ENCODE measurements around the gene PPARD. TPM values are rescaled to one million over a fixed set of nuclear protein-coding genes. Genes with fewer than 3 reads are reported as not detected.
A peak's percentile ranks its signal among the peaks of the same experiment; 100 is the strongest.

The PPARD gene
- total RNA-seq, 1 experiment from 2014 or later: 38.4 TPM

- BruUV-seq (replicated peaks): no TSS peak
- Histone ChIP-seq H3K4me1 (ENCODE audit: control insufficient read depth in 1 of 2, insufficient read depth in 2 of 2, low read length in 2 of 2) (peaks cover 13 to 28% of the 10 kb centered on the region in 2 experiments; a peak in 3 of 4 replicates), H3K9ac (ENCODE audit: low read length) (no peak overlapping the region), H3K9me2 (ENCODE audit: insufficient read depth) (no peaks in the 10 kb centered on the region), H3K9me3 (ENCODE audit: control insufficient read depth in 1 of 2, insufficient read depth in 1 of 2, low read depth in 1 of 2, low read length in 2 of 2) (no peaks in the 10 kb centered on the region), H3K4me2 (ENCODE audit: low read length) (peak overlapping the region; percentile 30), H3K4me3 (replicated peaks in 1 of 2; ENCODE audit: low read depth in 1 of 2, low read length in 2 of 2) (no peak overlapping the region), H3K27ac (ENCODE audit: low read depth, low read length) (no peak overlapping the region), H3K79me2 (ENCODE audit: insufficient read depth, low read length) (no peaks in the 10 kb centered on the region), H3K36me3 (ENCODE audit: control insufficient read depth in 1 of 2, insufficient read depth in 2 of 2, low read length in 2 of 2) (no peaks in the 10 kb centered on the region), H4K20me1 (ENCODE audit: insufficient read depth) (no peaks in the 10 kb centered on the region), H3K27me3 (ENCODE audit: insufficient read depth, low read length) (no peaks in the 10 kb centered on the region), H2AFZ (ENCODE audit: low read depth, low read length, poor library complexity, severe bottlenecking) (peak overlapping the region; percentile 58)
- TF ChIP-seq JUND (IDR thresholded peaks at IDR 0.05) (no peak), RAD21 (IDR thresholded peaks at IDR 0.05; ENCODE audit: low read depth) (peak; percentile 98), CTCF (IDR thresholded peaks at IDR 0.05 in 2 of 3, conservative IDR thresholded peaks at IDR 0.05 in 1 of 3; ENCODE audit: borderline replicate concordance in 1 of 3, insufficient read depth in 1 of 3, low read depth in 2 of 3, low read length in 2 of 3) (peak; percentile 61 to 96 (median 66))
- ATAC-seq: peak; percentile 68
- RAD21 ChIA-PET (ENCODE audit: low non-redundant PET in 1 of 2, low total read pairs in 2 of 2, uncharacterized antibody in 2 of 2, unreplicated experiment in 2 of 2): interaction anchor here (0.6 to 1.6 kb wide), 9 partner anchors 73 to 154 kb away, joined by 3 to 30 read pairs (median 4); partner anchors contain the start of genes PPARD (in 2 of the 2) and DEF6 (in 1 of the 2)
- intact Hi-C loops (cut with micrococcal nuclease): loop anchor here (1.0 kb wide), 2 partner anchors 107 to 152 kb away; partner anchors contain the start of genes DEF6 and PPARD
- POLR2A ChIA-PET: interaction anchor here (0.6 to 1.5 kb wide), 3 partner anchors 23 to 108 kb away, joined by 3 to 17 read pairs (median 4); partner anchors contain the start of gene PPARD
- CTCF ChIA-PET: interaction anchor here (0.6 to 6.8 kb wide), 20 partner anchors 9 to 505 kb away, joined by 3 to 120 read pairs (median 4); partner anchors contain the start of genes DEF6 and PPARD
- DNase-seq (ENCODE audit: low read depth, low spot score): no peak
These were observed 107.0 kb downstream of the PPARD start for GRCh38 chr6:35449287-35449881.
